CD14-positive monocyte (primary cell): ENCODE measurements around the gene ANKRD9. TPM values are rescaled to one million over a fixed set of nuclear protein-coding genes. Genes with fewer than 3 reads are reported as not detected.

Source experiments
- DNase-seq, 3 donors: peaks; one replicate each; pipeline ENCODE4 v3.0.0-alpha.2; 2011 to 2022
- H2AFZ ChIP-seq: 2 replicates; pipeline ENCODE4 v1.6.0; 2012; ENCODE audit warnings: mild to moderate bottlenecking, low read depth, low read length, inconsistent platforms; ENCODE audit not compliant: insufficient read depth, poor library complexity, severe bottlenecking
- H3K27ac ChIP-seq, 2 donors: 1 replicate in 1 of 2; 2 replicates in 1 of 2; pipeline ENCODE4 v1.5.1; 2012 to 2013; ENCODE audit warnings: low read length in 2 of 2, control low read depth in 1 of 2, inconsistent platforms in 1 of 2, low read depth in 1 of 2, mild to moderate bottlenecking in 1 of 2
- H3K27me3 ChIP-seq, 2 donors: one replicate each; pipeline versions ENCODE4 v1.6.0 to v1.6.1; 2011 to 2013; ENCODE audit warnings: low read length in 2 of 2; ENCODE audit not compliant: control insufficient read depth in 2 of 2, insufficient read depth in 2 of 2
- H3K36me3 ChIP-seq, 2 donors: replicated peaks in 1 of 2; 1 replicate in 1 of 2; 2 replicates in 1 of 2; pipeline versions ENCODE4 v1.5.1 to v1.6.1; 2012 to 2013; ENCODE audit warnings: low read length in 2 of 2, control low read depth in 1 of 2, inconsistent platforms in 1 of 2, mild to moderate bottlenecking in 1 of 2; ENCODE audit not compliant: insufficient read depth in 2 of 2, control insufficient read depth in 1 of 2
- H3K4me1 ChIP-seq, 2 donors: 1 replicate in 1 of 2; 2 replicates in 1 of 2; pipeline versions ENCODE4 v1.5.1 to v1.6.1; 2012 to 2013; ENCODE audit warnings: low read length in 2 of 2, control low read depth in 1 of 2, inconsistent platforms in 1 of 2, mild to moderate bottlenecking in 1 of 2, moderate library complexity in 1 of 2; ENCODE audit not compliant: insufficient read depth in 2 of 2, control insufficient read depth in 1 of 2
- H3K4me2 ChIP-seq: replicated peaks from 2 replicates; pipeline ENCODE3; 2012; ENCODE audit warnings: low read length, moderate library complexity, mild to moderate bottlenecking; ENCODE audit not compliant: poor library complexity, severe bottlenecking; ENCODE audit errors: extremely low read depth
- H3K4me3 ChIP-seq, 3 experiments: fragments of 200-600 bp in 1 of 3; sonication (generic) in 1 of 3; replicated peaks in 1 of 3; 1 replicate in 2 of 3; 2 replicates in 1 of 3; pipeline ENCODE4 v1.5.1; 2011 to 2013; ENCODE audit warnings: low read length in 3 of 3, mild to moderate bottlenecking in 3 of 3, control low read depth in 2 of 3, low read depth in 2 of 3, inconsistent platforms in 1 of 3, moderate library complexity in 1 of 3
- H3K79me2 ChIP-seq: 2 replicates; pipeline ENCODE4 v1.6.0; 2012; ENCODE audit warnings: mild to moderate bottlenecking, control low read depth, inconsistent platforms, low read length, moderate library complexity; ENCODE audit not compliant: insufficient read depth
- H3K9ac ChIP-seq: 2 replicates; pipeline ENCODE4 v1.6.0; 2017; ENCODE audit warnings: low read length, mild to moderate bottlenecking; ENCODE audit not compliant: insufficient read depth, poor library complexity, severe bottlenecking
- H3K9me3 ChIP-seq, 2 donors: replicated peaks in 1 of 2; 1 replicate in 1 of 2; 2 replicates in 1 of 2; pipeline versions ENCODE4 v1.5.1 to v1.6.1; 2012 to 2013; ENCODE audit warnings: low read length in 2 of 2, control low read depth in 1 of 2; ENCODE audit not compliant: control insufficient read depth in 1 of 2, insufficient read depth in 1 of 2
- H4K20me1 ChIP-seq: 2 replicates; pipeline ENCODE4 v1.6.0; 2012; ENCODE audit warnings: mild to moderate bottlenecking, low read length, control low read depth, moderate library complexity; ENCODE audit not compliant: insufficient read depth
- H3K27ac Mint-ChIP-seq, 7 donors: one replicate each; pipeline ENCODE4 v1.8.0; 2020; ENCODE audit warnings: mild to moderate bottlenecking in 7 of 7, mixed read lengths in 7 of 7, moderate library complexity in 6 of 7, inconsistent platforms in 2 of 7
- H3K27me3 Mint-ChIP-seq, 3 donors: one replicate each; pipeline ENCODE4 v1.8.0; 2021 to 2022; ENCODE audit warnings: low read depth in 3 of 3, mild to moderate bottlenecking in 3 of 3, mixed read lengths in 3 of 3, moderate library complexity in 3 of 3, inconsistent platforms in 1 of 3
- H3K36me3 Mint-ChIP-seq, 2 donors: one replicate each; pipeline ENCODE4 v1.8.0; 2020; ENCODE audit warnings: mixed read lengths in 2 of 2, inconsistent platforms in 1 of 2, mild to moderate bottlenecking in 1 of 2
- H3K4me1 Mint-ChIP-seq: one replicate; pipeline ENCODE4 v1.8.0; 2020; ENCODE audit warnings: mild to moderate bottlenecking, mixed read lengths
- H3K4me3 Mint-ChIP-seq, 2 donors: one replicate each; pipeline ENCODE4 v1.8.0; 2020; ENCODE audit warnings: mild to moderate bottlenecking in 2 of 2, mixed read lengths in 2 of 2, moderate library complexity in 1 of 2
- H3K9me3 Mint-ChIP-seq, 7 donors: one replicate each; pipeline ENCODE4 v1.8.0; 2020 to 2022; ENCODE audit warnings: mixed read lengths in 7 of 7, mild to moderate bottlenecking in 6 of 7, moderate library complexity in 6 of 7, inconsistent platforms in 2 of 7
- WGBS: methylation state at CpG from one replicate; pipeline ENCODE4 v1.1.5; 2013; ENCODE audit warnings: missing lambda C conversion rate; ENCODE audit not compliant: insufficient coverage; 5-methylcytosine and 5-hydroxymethylcytosine counted together
- intact Hi-C, 2 donors: fragments of 100-400 bp; cut with micrococcal nuclease; formaldehyde crosslinking; loops; one replicate each; pipeline versions ENCODE4 v1.15.0 to v1.15.1; 2023
- polyA plus RNA-seq, 3 donors: library from polyadenylated mRNA; depleted of rRNA in 1 of 3; unstranded in 2 of 3; stranded (reverse) in 1 of 3; fragments of 300-500 nt in 2 of 3; fragments of >200 nt in 1 of 3; fragmentation: Illumina TruSeq in 2 of 3; gene quantifications; 1 replicate in 2 of 3; 2 replicates in 1 of 3; pipeline ENCODE4 v1.2.3, GENCODE V29; 2012 to 2021
- small RNA-seq: library from RNA; depleted of rRNA; stranded (forward); fragments of <200 nt; gene quantifications from one replicate; pipeline ENCODE3, GENCODE V24; 2012; ENCODE audit warnings: low read depth; ENCODE audit not compliant: insufficient read length
- TF ChIP-seq, protein P1 (sequence below): fragments of 200-600 bp; IDR thresholded peaks from one replicate; pipeline ENCODE4 v1.8.0; 2022; ENCODE audit warnings: antibody characterized with exemption, mild to moderate bottlenecking

Gene ANKRD9
- polyA plus RNA-seq, 3 donors, result 0.43 to 10.8 (median 0.83) TPM

DNA sequence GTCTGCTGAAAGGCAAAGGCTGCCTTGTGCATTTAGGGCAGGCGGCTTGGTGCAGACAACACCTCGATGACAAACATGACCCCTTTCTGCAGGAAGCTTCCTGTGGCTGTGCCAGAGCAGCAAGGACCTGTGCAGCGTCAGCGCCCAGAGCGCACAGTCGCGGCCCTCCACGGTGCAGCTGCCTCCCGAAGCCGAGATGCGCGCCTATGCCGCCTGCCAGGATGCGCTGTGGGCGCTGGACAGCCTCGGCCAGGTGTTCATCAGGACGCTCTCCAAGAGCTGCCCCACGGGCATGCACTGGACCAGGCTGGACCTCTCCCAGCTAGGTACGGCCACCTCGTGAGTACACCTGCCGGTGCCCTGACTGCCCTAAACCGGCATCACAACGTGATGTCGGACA lies 57.3 kb downstream of the ANKRD9 start:
- no peaks in the 10 kb centered on the region for H4K20me1 ChIP-seq
- no peak overlapping the region for H3K4me2 ChIP-seq
- over 99% methylated on average over 20 of the region's 24 CpGs for WGBS
- no peak overlapping the region for H3K9ac ChIP-seq
- Mint-ChIP-seq H3K4me1 (no peaks in the 10 kb centered on the region), H3K9me3 (no peaks in the 10 kb centered on the region), H3K27me3 (no peaks in the 10 kb centered on the region), H3K36me3 (peaks cover 68 to 95% of the 10 kb centered on the region in 2 donors), H3K27ac (no peak overlapping the region), H3K4me3 (no peak overlapping the region)
- DNase-seq, result no peak
- H3K4me3 ChIP-seq, result no peak overlapping the region
- H3K36me3 ChIP-seq, result peaks cover 71 to 89% of the 10 kb centered on the region in 2 donors
- TF ChIP-seq, protein P1, sequence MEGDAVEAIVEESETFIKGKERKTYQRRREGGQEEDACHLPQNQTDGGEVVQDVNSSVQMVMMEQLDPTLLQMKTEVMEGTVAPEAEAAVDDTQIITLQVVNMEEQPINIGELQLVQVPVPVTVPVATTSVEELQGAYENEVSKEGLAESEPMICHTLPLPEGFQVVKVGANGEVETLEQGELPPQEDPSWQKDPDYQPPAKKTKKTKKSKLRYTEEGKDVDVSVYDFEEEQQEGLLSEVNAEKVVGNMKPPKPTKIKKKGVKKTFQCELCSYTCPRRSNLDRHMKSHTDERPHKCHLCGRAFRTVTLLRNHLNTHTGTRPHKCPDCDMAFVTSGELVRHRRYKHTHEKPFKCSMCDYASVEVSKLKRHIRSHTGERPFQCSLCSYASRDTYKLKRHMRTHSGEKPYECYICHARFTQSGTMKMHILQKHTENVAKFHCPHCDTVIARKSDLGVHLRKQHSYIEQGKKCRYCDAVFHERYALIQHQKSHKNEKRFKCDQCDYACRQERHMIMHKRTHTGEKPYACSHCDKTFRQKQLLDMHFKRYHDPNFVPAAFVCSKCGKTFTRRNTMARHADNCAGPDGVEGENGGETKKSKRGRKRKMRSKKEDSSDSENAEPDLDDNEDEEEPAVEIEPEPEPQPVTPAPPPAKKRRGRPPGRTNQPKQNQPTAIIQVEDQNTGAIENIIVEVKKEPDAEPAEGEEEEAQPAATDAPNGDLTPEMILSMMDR, result no peak
- H3K79me2 ChIP-seq, result no peaks in the 10 kb centered on the region
- no peak overlapping the region for H2AFZ ChIP-seq
- intact Hi-C loops, result no loop called here
- H3K27ac ChIP-seq, result no peak overlapping the region
- no peaks in the 10 kb centered on the region for H3K4me1 ChIP-seq
- H3K9me3 ChIP-seq, result no peaks in the 10 kb centered on the region
- no peaks in the 10 kb centered on the region for H3K27me3 ChIP-seq

Small RNA genes within 50 kb of the gene (small RNA-seq; reads per million reads assigned to genes)
- not detected for gene MIR4309

Other genes with a start within 250 kb of the ANKRD9 start
- 1 to 10 TPM in 2 of 3 donors, under 1 TPM in 1; 0.67 to 3.4 (median 1.8) TPM for gene MOK, start 204.6 kb downstream of the ANKRD9 start, polyA plus RNA-seq
- 10 to 100 TPM in 1 of 3 donors, 1 to 10 TPM in 1, under 1 TPM in 1; 0.47 to 17.0 (median 1.7) TPM for gene ZNF839, start 190.0 kb downstream of the ANKRD9 start, polyA plus RNA-seq
- gene CINP, start 146.9 kb downstream of the ANKRD9 start, polyA plus RNA-seq, result 10 to 100 TPM; 28.9 to 58.5 (median 57.1) TPM
- 10 to 100 TPM in 1 of 3 donors, 1 to 10 TPM in 2; 2.8 to 10.4 (median 6.4) TPM for gene TECPR2, start 146.8 kb downstream of the ANKRD9 start, polyA plus RNA-seq
- gene RCOR1, start 82.9 kb upstream of the ANKRD9 start, polyA plus RNA-seq, result 10 to 100 TPM in 1 of 3 donors, 1 to 10 TPM in 2; 2.1 to 36.6 (median 2.3) TPM